Measurements from ENCODE around the gene TLCD1. TPM values are rescaled to one million over a fixed set of nuclear protein-coding genes. Genes with fewer than 3 reads are reported as not detected.

TLCD1 gene
- total RNA-seq, 1 donor from 2014 or later = 8.2 TPM

GRCh38 chr17:28747051-28747691 lies 21.1 kb upstream of the TLCD1 start:
- peak overlapping the region; percentile 96 for H3K27ac Mint-ChIP-seq (ENCODE audit: unreplicated experiment)
- H3K4me3 Mint-ChIP-seq (ENCODE audit: unreplicated experiment) = peak overlapping the region; percentile 90
- H3K9me3 Mint-ChIP-seq (ENCODE audit: unreplicated experiment) = peaks cover 28% of the 10 kb centered on the region
- peak; percentile 42 for DNase-seq
- peaks cover 32% of the 10 kb centered on the region for H3K27me3 Mint-ChIP-seq (ENCODE audit: unreplicated experiment)
- peak; percentile 11 for TF ChIP-seq CTCF (IDR thresholded peaks at IDR 0.05; ENCODE audit: partially characterized antibody, unreplicated experiment)
- no peaks in the 10 kb centered on the region for H3K36me3 Mint-ChIP-seq (ENCODE audit: unreplicated experiment)
- H3K4me1 Mint-ChIP-seq (ENCODE audit: low read depth, unreplicated experiment) = peaks cover 13% of the 10 kb centered on the region

- peaks cover 32% of the 10 kb centered on the region for H3K27me3 Mint-ChIP-seq (ENCODE audit: unreplicated experiment)
- no peak for TF ChIP-seq CTCF (IDR thresholded peaks at IDR 0.05; ENCODE audit: partially characterized antibody, unreplicated experiment)
- H3K9me3 Mint-ChIP-seq (ENCODE audit: unreplicated experiment) = peaks cover 28% of the 10 kb centered on the region
- peaks cover 17% of the 10 kb centered on the region for H3K4me1 Mint-ChIP-seq (ENCODE audit: low read depth, unreplicated experiment)
- peak; percentile 82 for DNase-seq
- no peaks in the 10 kb centered on the region for H3K36me3 Mint-ChIP-seq (ENCODE audit: unreplicated experiment)
- H3K4me3 Mint-ChIP-seq (ENCODE audit: unreplicated experiment) = peak overlapping the region; percentile 90
- peak overlapping the region; percentile 96 for H3K27ac Mint-ChIP-seq (ENCODE audit: unreplicated experiment)
Observed at GRCh38 chr17:28746611-28747050, 20.6 kb upstream of the TLCD1 start.

GRCh38 chr17:28745786-28746411 lies 19.9 kb upstream of the TLCD1 start:
- peak overlapping the region; percentile 90 for H3K4me3 Mint-ChIP-seq (ENCODE audit: unreplicated experiment)
- no peaks in the 10 kb centered on the region for H3K36me3 Mint-ChIP-seq (ENCODE audit: unreplicated experiment)
- no peak for DNase-seq
- peaks cover 28% of the 10 kb centered on the region for H3K9me3 Mint-ChIP-seq (ENCODE audit: unreplicated experiment)
- H3K4me1 Mint-ChIP-seq (ENCODE audit: low read depth, unreplicated experiment) = peaks cover 22% of the 10 kb centered on the region
- H3K27me3 Mint-ChIP-seq (ENCODE audit: unreplicated experiment) = peaks cover 32% of the 10 kb centered on the region
- peak overlapping the region; percentile 96 for H3K27ac Mint-ChIP-seq (ENCODE audit: unreplicated experiment)
- TF ChIP-seq CTCF (IDR thresholded peaks at IDR 0.05; ENCODE audit: partially characterized antibody, unreplicated experiment) = no peak

GRCh38 chr17:28744972-28745785 lies 19.1 kb upstream of the TLCD1 start:
- H3K4me3 Mint-ChIP-seq (ENCODE audit: unreplicated experiment) = peak overlapping the region; percentile 90
- peak overlapping the region; percentile 96 for H3K27ac Mint-ChIP-seq (ENCODE audit: unreplicated experiment)
- no peaks in the 10 kb centered on the region for H3K36me3 Mint-ChIP-seq (ENCODE audit: unreplicated experiment)
- H3K9me3 Mint-ChIP-seq (ENCODE audit: unreplicated experiment) = peaks cover 28% of the 10 kb centered on the region
- peak; percentile 85 for DNase-seq
- no peak for TF ChIP-seq CTCF (IDR thresholded peaks at IDR 0.05; ENCODE audit: partially characterized antibody, unreplicated experiment)
- H3K4me1 Mint-ChIP-seq (ENCODE audit: low read depth, unreplicated experiment) = peaks cover 19% of the 10 kb centered on the region
- H3K27me3 Mint-ChIP-seq (ENCODE audit: unreplicated experiment) = peaks cover 27% of the 10 kb centered on the region

Data from glutamatergic neuron (in vitro differentiated cells).